HG02852 (cell line): Measurements from ENCODE around the gene TADA2B.

Experiments used
- ATAC-seq: cut with Tn5 transposase; IDR thresholded peaks from one replicate; pipeline ENCODE4 v1.9.1; 2021; ENCODE audit warnings: mild to moderate bottlenecking, moderate library complexity; ENCODE audit not compliant: unreplicated experiment

Gene TADA2B

DNA sequence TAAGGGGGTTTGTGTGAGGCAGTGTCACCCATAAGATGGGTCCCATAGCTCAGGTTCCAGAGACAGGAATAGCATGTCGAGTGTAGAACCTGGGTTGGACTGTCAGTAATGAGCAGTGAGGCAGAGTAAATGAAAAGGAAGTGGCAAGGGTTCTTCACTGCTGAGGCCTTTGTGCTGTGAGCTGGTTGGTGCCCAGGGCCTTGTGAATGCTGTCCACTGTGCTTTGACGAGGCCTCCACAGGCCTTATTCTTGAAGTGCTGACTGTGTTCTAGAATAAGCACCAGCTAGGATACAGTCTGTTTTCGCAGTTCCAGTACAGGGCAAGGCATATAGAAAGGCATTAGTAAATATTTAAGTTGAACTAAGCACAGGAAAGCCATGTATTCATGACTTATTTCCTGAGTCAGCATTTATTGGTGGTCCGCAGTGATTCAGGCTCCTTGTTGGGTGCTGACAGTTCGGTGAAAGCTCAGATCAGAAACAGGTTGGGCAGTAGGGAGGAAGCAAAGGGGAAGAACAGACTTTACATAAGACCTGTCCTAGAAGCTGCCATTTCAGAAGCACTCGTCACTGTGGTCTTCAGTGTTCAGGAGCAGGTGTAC lies 25.6 kb upstream of the TADA2B start:
- no peak for ATAC-seq

DNA sequence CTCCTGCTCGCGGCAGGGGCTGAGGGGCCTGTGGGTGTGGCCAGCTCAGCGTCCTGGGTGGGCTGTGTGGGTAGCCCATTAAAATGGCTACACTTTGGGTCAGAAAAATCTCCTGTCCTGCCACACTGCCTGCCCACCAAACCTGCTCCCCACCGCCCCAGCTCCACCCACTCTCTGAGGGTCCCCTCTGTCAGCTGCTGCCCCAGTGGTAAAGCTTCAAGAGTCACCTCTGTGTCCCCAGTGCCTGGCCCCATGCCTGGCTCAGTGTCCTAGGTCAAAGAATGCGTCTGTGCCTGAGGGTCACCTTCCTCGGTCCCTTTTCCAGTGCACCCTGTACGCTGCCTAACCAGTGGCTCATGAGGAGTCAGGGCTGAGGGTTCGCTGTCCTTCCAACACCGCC lies 24.9 kb upstream of the TADA2B start:
- no peak for ATAC-seq

GRCh38 chr4:7019367-7019766 lies 23.8 kb upstream of the TADA2B start:
- ATAC-seq, result no peak

GRCh38 chr4:7020290-7020689 lies 22.9 kb upstream of the TADA2B start:
- ATAC-seq, result no peak

- ATAC-seq, result no peak
Measured at GRCh38 chr4:7020856-7021255, 22.3 kb upstream of the TADA2B start.

DNA sequence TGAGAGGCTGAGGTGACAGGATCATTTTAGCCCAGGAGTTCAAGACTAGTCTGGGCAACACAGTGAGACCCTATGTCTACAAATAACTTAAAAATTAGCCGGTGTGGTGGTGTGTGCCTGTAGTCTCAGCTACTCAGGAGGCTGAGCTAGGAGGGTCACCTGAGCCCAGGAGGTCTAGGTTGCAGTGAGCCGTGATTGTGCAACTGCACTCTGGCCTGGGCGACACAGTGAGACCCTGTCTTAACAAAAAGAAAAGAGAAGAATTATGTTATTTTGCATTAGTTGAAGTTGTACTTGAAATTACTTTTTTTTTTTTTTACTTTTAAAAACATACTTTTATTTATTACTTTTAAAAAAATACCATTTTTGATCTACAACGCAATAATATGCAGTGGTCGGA lies 21.8 kb upstream of the TADA2B start:
- ATAC-seq, result no peak

DNA sequence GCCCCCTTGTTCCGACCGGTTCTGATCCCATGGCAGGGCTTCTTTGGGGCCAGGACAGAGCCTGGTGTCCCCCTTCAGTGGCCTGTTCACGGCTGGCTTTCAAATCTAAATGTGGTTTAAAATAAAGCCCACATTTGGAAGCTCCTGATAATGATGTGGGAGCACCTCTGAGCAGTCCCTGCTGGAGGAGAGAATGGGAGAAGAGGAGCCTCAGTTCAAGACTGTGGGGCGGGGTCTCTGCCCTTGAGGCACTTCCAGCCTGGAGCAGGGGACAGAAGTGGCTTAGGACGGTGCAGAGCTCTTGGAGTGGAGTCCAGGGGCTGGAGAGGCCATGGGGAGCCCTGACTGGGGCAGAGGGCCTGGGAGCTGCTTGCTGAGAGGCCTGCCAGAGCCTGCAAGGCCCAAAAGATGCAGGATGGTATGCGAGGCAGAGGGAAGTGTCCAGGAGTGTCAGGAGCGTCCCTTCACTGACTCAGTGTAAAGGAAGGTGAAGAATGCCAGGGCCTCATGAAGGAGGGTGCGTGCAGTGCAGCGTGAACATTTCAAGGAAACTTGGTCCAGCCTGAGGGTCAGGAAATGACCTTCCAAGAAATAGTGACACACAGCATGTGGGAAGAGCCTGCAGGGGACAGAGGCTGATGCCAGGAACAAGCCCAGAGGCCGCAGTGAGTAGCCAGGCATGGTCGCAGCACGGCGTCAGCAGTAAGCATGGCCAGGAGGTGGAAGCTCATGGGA lies 21.1 kb upstream of the TADA2B start:
- no peak for ATAC-seq

GRCh38 chr4:7023486-7023885 lies 19.7 kb upstream of the TADA2B start:
- ATAC-seq, result no peak

DNA sequence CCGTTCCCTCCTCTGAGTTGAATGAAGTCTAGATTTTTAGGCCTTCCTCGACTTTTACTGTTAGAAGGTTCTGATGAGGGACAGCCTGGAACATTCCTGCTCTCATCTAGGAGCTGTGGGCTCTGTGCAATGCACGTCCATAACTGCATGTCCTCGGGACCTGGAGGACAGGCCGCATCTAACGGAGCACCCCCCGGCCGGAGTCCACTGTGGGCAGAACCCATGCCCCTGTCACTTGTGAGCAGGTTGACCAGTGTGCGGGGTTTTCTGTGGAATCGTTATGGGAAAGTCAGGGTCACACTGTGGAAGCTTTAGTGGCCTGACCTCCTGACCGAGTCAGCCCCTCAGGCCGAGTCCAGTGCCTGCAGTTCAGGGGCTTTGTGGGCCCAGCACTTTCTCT lies 19.3 kb upstream of the TADA2B start:
- no peak for ATAC-seq

DNA sequence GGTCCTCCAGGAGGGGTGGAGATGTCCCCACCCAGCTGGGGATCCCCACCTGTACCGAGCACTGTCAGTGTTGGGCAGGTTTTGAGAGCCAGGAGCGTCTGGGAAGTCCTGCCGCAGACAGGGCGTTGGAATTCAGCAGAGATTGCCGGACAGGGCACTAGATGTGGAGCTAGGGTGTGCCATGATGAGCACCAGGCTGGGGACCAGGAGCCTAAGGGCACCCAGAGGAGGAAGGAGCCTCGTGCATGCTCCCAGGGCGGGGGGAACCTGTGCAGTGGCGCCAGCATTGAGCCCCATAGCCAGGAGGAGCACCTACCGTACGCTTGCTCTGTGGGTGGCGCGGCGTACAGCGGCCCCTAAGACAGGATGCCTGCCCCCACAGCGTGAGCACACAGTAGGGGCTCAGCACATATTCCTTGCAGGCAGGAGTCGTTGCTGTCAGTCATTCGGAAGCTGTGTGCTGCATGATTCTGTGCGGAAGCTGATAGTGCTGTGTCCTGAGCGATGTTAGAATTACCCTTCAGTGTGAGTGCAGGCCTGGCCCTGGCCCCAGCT lies 18.8 kb upstream of the TADA2B start:
- no peak for ATAC-seq

DNA sequence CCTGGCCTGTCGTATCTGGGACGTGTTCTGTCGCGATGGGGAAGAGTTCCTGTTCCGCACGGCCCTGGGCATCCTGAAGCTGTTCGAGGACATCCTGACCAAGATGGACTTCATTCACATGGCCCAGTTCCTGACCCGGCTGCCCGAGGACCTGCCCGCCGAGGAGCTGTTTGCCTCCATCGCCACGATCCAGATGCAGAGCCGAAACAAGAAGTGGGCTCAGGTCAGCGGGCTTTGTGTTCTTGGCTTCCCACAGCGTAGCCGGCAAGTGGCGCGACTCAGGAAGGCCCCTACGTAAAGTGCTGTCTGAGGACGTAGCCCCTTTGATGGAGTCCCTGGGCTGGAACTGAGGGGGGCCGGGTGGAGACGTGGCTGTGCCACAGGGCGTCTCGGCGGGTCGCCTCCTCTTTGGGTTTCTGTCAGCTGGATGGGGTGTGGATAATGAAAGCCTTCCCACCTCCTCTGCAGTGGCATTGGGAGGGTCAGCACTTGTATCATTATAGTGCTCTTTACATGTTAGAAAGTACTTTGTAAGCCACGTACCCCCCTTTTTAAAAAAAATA lies 18.1 kb upstream of the TADA2B start:
- no peak for ATAC-seq

DNA sequence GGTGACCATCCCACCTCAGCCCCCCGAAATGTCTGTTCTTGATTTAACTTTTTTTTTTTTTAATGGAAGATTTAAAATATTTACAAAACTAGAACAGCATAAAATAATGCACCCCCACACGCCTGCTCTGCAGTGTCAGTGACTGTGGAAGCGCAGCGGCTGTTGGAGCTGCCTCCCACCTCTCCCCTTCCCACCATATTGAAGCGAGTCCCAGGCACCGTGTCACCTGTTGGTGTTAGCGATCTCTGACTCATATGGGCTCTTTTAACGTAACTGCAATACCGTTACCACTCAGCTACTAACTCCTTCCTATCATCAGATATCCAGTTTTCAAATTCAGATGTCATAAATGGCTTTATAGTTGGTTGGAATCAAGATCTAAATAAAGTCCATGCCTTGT lies 17.1 kb upstream of the TADA2B start:
- ATAC-seq, result no peak

DNA sequence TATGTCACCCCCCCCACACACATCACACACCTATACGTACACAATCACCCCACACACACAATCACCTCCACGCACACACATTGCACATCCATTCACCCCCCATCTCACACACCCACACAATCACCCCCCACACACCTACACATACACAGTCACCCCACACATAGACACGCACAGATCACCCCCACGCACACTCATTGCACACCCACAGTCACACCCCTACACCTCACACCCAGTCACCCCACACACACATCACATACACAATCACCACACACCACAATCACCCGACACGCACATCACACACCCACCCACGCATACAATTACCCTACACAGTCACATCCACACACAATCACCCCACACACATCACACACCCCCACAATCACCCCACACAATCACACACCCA lies 15.9 kb upstream of the TADA2B start:
- no peak for ATAC-seq

DNA sequence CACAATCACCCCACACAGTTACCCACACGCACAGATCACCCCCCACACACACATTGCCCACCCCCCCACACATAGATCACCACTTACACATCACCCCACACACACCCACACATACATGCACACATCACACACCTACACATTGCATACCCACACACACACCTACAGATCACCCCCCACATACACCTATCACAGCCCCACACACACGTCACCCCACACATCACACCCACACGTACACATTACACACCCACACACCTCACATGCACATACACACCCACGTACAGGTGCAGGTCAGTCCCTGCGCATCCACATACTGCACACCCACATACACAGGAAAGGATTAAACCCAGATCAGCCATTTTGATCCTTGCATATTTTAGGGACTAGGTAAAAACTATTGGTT lies 15.3 kb upstream of the TADA2B start:
- no peak for ATAC-seq

GRCh38 chr4:7029212-7029611 lies 14.0 kb upstream of the TADA2B start:
- no peak for ATAC-seq

- ATAC-seq, result no peak
Measured at GRCh38 chr4:7029921-7030320, 13.3 kb upstream of the TADA2B start.

GRCh38 chr4:7030856-7031255 lies 12.3 kb upstream of the TADA2B start:
- ATAC-seq, result no peak

DNA sequence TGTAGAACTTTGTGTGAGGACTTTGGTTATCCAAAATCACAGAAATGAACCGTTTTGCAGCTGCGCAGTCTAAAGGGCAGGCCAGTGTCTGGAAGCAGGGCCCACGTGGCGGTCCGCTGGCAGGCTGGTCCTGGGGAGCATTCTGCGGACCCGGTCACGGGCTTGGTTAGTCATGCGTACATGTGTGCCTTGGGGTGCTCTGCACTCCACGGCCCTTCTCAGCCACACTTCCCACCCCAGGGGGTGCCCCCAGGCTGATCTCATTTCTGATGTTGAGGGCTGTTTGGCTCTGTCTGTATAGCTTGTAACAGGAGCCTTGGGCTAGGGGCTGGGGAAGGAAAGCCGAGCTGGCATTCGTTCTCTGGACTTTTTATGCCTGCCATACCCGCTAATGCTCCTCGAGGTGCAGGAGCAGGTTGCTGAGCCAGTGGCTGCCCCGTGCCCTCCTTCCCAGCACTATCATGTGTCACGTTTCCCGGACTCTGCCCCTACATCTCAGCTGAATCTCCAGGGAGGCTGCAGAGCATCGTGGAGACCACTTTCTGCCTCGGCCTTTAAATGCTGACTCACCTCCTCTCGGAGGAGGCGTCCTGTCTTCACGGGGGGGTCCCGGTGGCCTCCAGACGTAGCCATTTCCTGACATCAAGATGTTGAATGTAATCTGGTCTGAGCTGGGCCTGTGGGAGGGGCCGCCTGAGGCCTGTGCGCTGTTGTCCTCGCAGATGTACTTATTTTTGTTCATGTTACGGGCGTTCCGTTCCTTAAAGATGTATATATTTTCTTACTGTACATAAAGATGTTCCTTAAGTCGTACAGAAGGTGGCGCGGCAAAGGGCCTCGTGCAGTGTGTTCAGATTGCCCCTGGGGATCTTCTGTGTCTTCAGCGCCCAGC lies 11.4 kb upstream of the TADA2B start:
- ATAC-seq, result no peak

DNA sequence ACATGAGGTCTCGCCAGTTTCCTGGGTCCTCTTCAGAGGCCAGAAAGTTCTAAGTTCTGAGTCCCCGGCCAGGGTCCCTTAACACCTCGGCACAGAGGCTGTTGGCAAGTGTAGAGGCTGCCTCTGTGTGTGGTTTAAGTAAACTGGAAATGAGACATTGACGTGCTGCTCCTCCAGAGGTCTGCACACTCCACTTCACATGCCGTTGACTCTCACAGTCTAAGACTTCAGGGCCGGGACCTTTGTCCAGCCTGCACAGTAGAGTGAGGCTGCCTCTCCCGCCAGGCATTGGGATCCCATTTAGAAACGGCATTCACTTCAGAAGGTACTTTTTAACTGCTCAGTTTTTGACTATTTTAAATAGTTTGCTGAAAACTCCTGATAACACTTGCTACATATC lies 10.6 kb upstream of the TADA2B start:
- no peak for ATAC-seq

GRCh38 chr4:7034262-7035081 lies 8.7 kb upstream of the TADA2B start:
- ATAC-seq, result no peak
